HepG2 (cell line): ENCODE measurements around the gene SSH3. TPM values are rescaled to one million over a fixed set of nuclear protein-coding genes. Genes with fewer than 3 reads are reported as not detected.
A peak's percentile ranks its signal among the peaks of the same experiment; 100 is the strongest.

Experiments used
- GATA4 ChIP-seq: sonication (generic); IDR thresholded peaks from 2 replicates; pipeline ENCODE4 v1.6.1; 2016; ENCODE audit warnings: antibody characterized with exemption, low read depth, borderline replicate concordance
- HDAC1 ChIP-seq: sonication (generic); formaldehyde crosslinking; IDR thresholded peaks from 2 replicates; pipeline ENCODE4 v1.5.1; 2020; ENCODE audit warnings: mild to moderate bottlenecking, missing genetic modification reagents
- MEF2D ChIP-seq: sonication (generic); formaldehyde crosslinking; IDR thresholded peaks from 2 replicates; pipeline ENCODE4 v1.5.1; 2020; ENCODE audit warnings: mild to moderate bottlenecking, missing genetic modification reagents
- NAIF1 ChIP-seq: sonication (generic); formaldehyde crosslinking; IDR thresholded peaks from 2 replicates; pipeline ENCODE4 v1.5.0; 2020; ENCODE audit warnings: mild to moderate bottlenecking, missing genetic modification reagents, borderline replicate concordance
- RARA ChIP-seq: IDR thresholded peaks from 2 replicates; pipeline ENCODE4 v1.6.1; 2016; ENCODE audit warnings: missing genetic modification reagents, missing compliant biosample characterization
- SRSF4 ChIP-seq: fragments of 200-400 bp; formaldehyde crosslinking; IDR thresholded peaks from one replicate; pipeline ENCODE4 v1.6.1; 2018; ENCODE audit warnings: mild to moderate bottlenecking, low read depth, low read length, moderate library complexity; ENCODE audit not compliant: poor library complexity, severe bottlenecking
- ZFY ChIP-seq: sonication (generic); formaldehyde crosslinking; IDR thresholded peaks from 2 replicates; pipeline ENCODE4 v1.4.0; 2020; ENCODE audit warnings: missing genetic modification reagents
- ZKSCAN8 ChIP-seq: IDR thresholded peaks from 2 replicates; pipeline ENCODE4 v1.6.1; 2016; ENCODE audit warnings: borderline replicate concordance, missing genetic modification reagents, missing compliant biosample characterization
- ZMYM3 ChIP-seq: sonication (generic); formaldehyde crosslinking; IDR thresholded peaks from 2 replicates; pipeline ENCODE4 v1.5.1; 2020; ENCODE audit warnings: mild to moderate bottlenecking, missing genetic modification reagents
- ZNF121 ChIP-seq: sonication (generic); formaldehyde crosslinking; IDR thresholded peaks from 2 replicates; pipeline ENCODE4 v1.5.0; 2020; ENCODE audit warnings: mild to moderate bottlenecking, missing genetic modification reagents
- ZNF136 ChIP-seq: sonication (generic); formaldehyde crosslinking; IDR thresholded peaks from 2 replicates; pipeline ENCODE4 v1.8.1; 2022; ENCODE audit warnings: low read depth, mild to moderate bottlenecking, moderate library complexity, missing genetic modification reagents
- ZNF138 ChIP-seq: sonication (generic); formaldehyde crosslinking; IDR thresholded peaks from 2 replicates; pipeline ENCODE4 v1.5.0; 2020; ENCODE audit warnings: mild to moderate bottlenecking, low read depth, missing genetic modification reagents
- ZNF367 ChIP-seq: sonication (generic); formaldehyde crosslinking; IDR thresholded peaks from 2 replicates; pipeline ENCODE4 v1.4.0; 2020; ENCODE audit warnings: missing genetic modification reagents, borderline replicate concordance
- ZNF546 ChIP-seq: sonication (generic); formaldehyde crosslinking; conservative IDR thresholded peaks from 2 replicates; pipeline ENCODE4 v1.8.1; 2023; ENCODE audit warnings: mild to moderate bottlenecking, missing genetic modification reagents
- ZNF556 ChIP-seq: sonication (generic); formaldehyde crosslinking; IDR thresholded peaks from 2 replicates; pipeline ENCODE4 v1.4.0; 2020; ENCODE audit warnings: mild to moderate bottlenecking, missing genetic modification reagents, borderline replicate concordance
- ZNF766 ChIP-seq: sonication (generic); formaldehyde crosslinking; IDR thresholded peaks from 2 replicates; pipeline ENCODE4 v1.5.0; 2020; ENCODE audit warnings: missing genetic modification reagents, borderline replicate concordance
- ZNF878 ChIP-seq: sonication (generic); formaldehyde crosslinking; IDR thresholded peaks from 2 replicates; pipeline ENCODE4 v1.8.1; 2023; ENCODE audit warnings: mild to moderate bottlenecking, missing genetic modification reagents, moderate library complexity
- ZSCAN31 ChIP-seq: sonication (generic); formaldehyde crosslinking; IDR thresholded peaks from 2 replicates; pipeline ENCODE4 v1.5.0; 2020; ENCODE audit warnings: low read depth, mild to moderate bottlenecking, missing genetic modification reagents
- polyA plus RNA-seq, 8 experiments: library from polyadenylated mRNA; depleted of rRNA in 3 of 8; stranded (reverse) in 7 of 8; unstranded in 1 of 8; fragments of >200 nt; fragmentation: Illumina TruSeq in 4 of 8; extraction: Trizol in 4 of 8; gene quantifications; 2 replicates each; pipeline versions ENCODE4 v1.2.1 to v1.2.3, GENCODE V29; 2011 to 2016; ENCODE audit warnings: low read depth in 4 of 8, missing spikeins in 1 of 8, mixed read lengths in 1 of 8; ENCODE audit not compliant: insufficient read depth in 1 of 8
- total RNA-seq, 5 experiments: library from RNA; depleted of rRNA; stranded (reverse); fragments of >200 nt; fragmentation: Illumina TruSeq; extraction: Trizol; gene quantifications; 2 replicates each; pipeline ENCODE4 v1.2.3, GENCODE V29; 2016; ENCODE audit warnings: low read depth in 1 of 5
- TF ChIP-seq, protein P1 (sequence below): sonication (generic); formaldehyde crosslinking; conservative IDR thresholded peaks from 2 replicates; pipeline ENCODE4 v1.4.0; 2020; ENCODE audit warnings: mild to moderate bottlenecking, missing genetic modification reagents, moderate library complexity
- TF ChIP-seq, protein P2 (sequence below): sonication (generic); formaldehyde crosslinking; IDR thresholded peaks from 2 replicates; pipeline ENCODE4 v1.5.1; 2020; ENCODE audit warnings: mild to moderate bottlenecking, missing genetic modification reagents, borderline replicate concordance

Gene SSH3
- total and polyA plus RNA-seq, 2 of the 13 experiments (the other 11 are each of a cell fraction or from before 2014, with no cell fraction given), result 12.4 to 18.8 TPM

DNA sequence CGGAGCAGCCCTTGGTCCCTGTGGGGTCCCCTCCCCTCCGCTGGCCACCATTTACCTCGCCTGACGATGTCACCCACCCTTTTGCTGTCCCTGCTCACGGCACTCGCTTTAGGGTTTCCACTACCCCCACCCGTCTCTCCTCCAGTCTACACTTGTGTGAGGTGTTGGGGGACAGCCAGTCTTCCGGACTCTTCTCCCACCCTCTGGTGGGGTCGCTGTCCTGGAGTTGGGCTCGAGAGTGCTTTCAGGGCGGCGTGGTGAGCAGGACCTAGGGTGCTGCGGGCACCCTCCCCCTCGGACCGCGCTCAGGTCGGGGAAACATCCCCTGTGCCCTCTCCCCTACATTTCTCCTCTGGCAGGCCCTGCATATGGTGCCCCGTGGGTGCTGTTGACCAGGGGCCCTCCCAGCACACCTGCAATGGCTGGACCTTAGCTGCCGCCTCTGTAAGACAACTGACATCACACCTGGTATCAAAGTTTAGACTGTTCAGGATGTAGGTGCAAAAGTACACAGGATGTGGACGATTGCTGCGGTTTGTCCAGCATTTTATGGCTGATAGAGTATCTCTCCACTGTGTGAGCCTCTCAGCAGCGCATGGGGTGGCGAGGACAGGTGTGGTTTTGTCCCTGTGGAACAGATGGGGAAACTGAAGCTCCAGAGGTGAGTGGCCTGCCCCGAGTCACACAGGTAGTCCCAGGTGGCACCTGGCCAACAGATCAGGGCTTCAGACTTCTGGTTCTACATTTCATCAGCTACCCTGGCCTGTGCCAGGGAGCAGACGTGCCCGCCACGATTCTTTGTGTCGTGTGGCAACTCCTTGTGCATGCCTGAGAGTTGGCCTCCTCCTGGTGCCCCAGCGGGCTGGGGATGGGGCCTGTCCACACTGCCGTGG lies 35.9 kb upstream of the SSH3 start (continued):
- peak; percentile 57; the same call in 1 of the 2 replicates for TF ChIP-seq MEF2D (CRISPR knock-in tag)
- no peak for TF ChIP-seq SRSF4
- TF ChIP-seq ZKSCAN8 (CRISPR knock-in tag), result no peak
- no peak for TF ChIP-seq ZNF138 (CRISPR knock-in tag)
- peak; percentile 67 for TF ChIP-seq HDAC1 (CRISPR knock-in tag)
- TF ChIP-seq ZNF136 (CRISPR knock-in tag), result peak; percentile 74; the same call in 1 of the 2 replicates
- TF ChIP-seq ZMYM3 (CRISPR knock-in tag), result 0 out of 2 replicates have a peak, but pooled peaks have one; percentile 3
- 0 out of 2 replicates have a peak, but pooled peaks have one; percentile 5 for TF ChIP-seq RARA (CRISPR knock-in tag)
- TF ChIP-seq ZNF878 (CRISPR knock-in tag), result no peak
- no peak for TF ChIP-seq ZNF121 (CRISPR knock-in tag)
- TF ChIP-seq ZSCAN31 (CRISPR knock-in tag), result 0 out of 2 replicates have a peak, but pooled peaks have one; percentile 31
- 0 out of 2 replicates have a peak, but pooled peaks have one; percentile 73 for TF ChIP-seq ZNF546
- TF ChIP-seq ZFY, result 0 out of 2 replicates have a peak, but pooled peaks have one; percentile 15
- TF ChIP-seq, protein P1, sequence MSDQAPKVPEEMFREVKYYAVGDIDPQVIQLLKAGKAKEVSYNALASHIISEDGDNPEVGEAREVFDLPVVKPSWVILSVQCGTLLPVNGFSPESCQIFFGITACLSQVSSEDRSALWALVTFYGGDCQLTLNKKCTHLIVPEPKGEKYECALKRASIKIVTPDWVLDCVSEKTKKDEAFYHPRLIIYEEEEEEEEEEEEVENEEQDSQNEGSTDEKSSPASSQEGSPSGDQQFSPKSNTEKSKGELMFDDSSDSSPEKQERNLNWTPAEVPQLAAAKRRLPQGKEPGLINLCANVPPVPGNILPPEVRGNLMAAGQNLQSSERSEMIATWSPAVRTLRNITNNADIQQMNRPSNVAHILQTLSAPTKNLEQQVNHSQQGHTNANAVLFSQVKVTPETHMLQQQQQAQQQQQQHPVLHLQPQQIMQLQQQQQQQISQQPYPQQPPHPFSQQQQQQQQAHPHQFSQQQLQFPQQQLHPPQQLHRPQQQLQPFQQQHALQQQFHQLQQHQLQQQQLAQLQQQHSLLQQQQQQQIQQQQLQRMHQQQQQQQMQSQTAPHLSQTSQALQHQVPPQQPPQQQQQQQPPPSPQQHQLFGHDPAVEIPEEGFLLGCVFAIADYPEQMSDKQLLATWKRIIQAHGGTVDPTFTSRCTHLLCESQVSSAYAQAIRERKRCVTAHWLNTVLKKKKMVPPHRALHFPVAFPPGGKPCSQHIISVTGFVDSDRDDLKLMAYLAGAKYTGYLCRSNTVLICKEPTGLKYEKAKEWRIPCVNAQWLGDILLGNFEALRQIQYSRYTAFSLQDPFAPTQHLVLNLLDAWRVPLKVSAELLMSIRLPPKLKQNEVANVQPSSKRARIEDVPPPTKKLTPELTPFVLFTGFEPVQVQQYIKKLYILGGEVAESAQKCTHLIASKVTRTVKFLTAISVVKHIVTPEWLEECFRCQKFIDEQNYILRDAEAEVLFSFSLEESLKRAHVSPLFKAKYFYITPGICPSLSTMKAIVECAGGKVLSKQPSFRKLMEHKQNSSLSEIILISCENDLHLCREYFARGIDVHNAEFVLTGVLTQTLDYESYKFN (CRISPR knock-in tag), result peak; percentile 63; the same call in 1 of the 2 replicates
- no peak for TF ChIP-seq ZNF367 (CRISPR knock-in tag)
- TF ChIP-seq NAIF1 (CRISPR knock-in tag), result no peak
- peak; percentile 35; the same call in 1 of the 2 replicates for TF ChIP-seq ZNF556
- TF ChIP-seq ZNF766 (CRISPR knock-in tag), result peak; percentile 19; the same call in 1 of the 2 replicates
- TF ChIP-seq GATA4, result no peak
- TF ChIP-seq, protein P2, sequence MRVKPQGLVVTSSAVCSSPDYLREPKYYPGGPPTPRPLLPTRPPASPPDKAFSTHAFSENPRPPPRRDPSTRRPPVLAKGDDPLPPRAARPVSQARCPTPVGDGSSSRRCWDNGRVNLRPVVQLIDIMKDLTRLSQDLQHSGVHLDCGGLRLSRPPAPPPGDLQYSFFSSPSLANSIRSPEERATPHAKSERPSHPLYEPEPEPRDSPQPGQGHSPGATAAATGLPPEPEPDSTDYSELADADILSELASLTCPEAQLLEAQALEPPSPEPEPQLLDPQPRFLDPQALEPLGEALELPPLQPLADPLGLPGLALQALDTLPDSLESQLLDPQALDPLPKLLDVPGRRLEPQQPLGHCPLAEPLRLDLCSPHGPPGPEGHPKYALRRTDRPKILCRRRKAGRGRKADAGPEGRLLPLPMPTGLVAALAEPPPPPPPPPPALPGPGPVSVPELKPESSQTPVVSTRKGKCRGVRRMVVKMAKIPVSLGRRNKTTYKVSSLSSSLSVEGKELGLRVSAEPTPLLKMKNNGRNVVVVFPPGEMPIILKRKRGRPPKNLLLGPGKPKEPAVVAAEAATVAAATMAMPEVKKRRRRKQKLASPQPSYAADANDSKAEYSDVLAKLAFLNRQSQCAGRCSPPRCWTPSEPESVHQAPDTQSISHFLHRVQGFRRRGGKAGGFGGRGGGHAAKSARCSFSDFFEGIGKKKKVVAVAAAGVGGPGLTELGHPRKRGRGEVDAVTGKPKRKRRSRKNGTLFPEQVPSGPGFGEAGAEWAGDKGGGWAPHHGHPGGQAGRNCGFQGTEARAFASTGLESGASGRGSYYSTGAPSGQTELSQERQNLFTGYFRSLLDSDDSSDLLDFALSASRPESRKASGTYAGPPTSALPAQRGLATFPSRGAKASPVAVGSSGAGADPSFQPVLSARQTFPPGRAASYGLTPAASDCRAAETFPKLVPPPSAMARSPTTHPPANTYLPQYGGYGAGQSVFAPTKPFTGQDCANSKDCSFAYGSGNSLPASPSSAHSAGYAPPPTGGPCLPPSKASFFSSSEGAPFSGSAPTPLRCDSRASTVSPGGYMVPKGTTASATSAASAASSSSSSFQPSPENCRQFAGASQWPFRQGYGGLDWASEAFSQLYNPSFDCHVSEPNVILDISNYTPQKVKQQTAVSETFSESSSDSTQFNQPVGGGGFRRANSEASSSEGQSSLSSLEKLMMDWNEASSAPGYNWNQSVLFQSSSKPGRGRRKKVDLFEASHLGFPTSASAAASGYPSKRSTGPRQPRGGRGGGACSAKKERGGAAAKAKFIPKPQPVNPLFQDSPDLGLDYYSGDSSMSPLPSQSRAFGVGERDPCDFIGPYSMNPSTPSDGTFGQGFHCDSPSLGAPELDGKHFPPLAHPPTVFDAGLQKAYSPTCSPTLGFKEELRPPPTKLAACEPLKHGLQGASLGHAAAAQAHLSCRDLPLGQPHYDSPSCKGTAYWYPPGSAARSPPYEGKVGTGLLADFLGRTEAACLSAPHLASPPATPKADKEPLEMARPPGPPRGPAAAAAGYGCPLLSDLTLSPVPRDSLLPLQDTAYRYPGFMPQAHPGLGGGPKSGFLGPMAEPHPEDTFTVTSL (CRISPR knock-in tag), result 0 out of 2 replicates have a peak, but pooled peaks have one; percentile 3
